Stimulated activated naive B cell treated with anti-CD40 and anti-IgM and Interleukin-4, amounts not matched to agents 10 μg/mL and 1 μg/mL and 100 μg/mL, for 72 hours (primary cell): Measurements from ENCODE around the gene PGAM4.
"Not testable (repeated sequence)": the region's sequence is repeated elsewhere in the genome, so short reads cannot be mapped to it uniquely, and the experiment has no call there.

Source experiments
- ATAC-seq, 2 donors: fragments of 150-1000 bp; cut with Tn5 transposase; replicated peaks; 2 replicates each; pipeline ENCODE4 v1.10.0; 2021; ENCODE audit warnings: moderate library complexity in 1 of 2
- DNase-seq: peaks from one replicate; pipeline ENCODE4 v3.0.0; 2021
- H3K27ac Mint-ChIP-seq: one replicate; pipeline ENCODE4 v1.8.0; 2022; ENCODE audit warnings: mild to moderate bottlenecking, mixed read lengths
- H3K27me3 Mint-ChIP-seq, 2 donors: one replicate each; pipeline ENCODE4 v1.8.0; 2022; ENCODE audit warnings: mixed read lengths in 2 of 2
- H3K36me3 Mint-ChIP-seq, 2 donors: one replicate each; pipeline ENCODE4 v1.8.0; 2022; ENCODE audit warnings: mixed read lengths in 2 of 2, mild to moderate bottlenecking in 1 of 2
- H3K4me1 Mint-ChIP-seq, 2 donors: one replicate each; pipeline ENCODE4 v1.8.0; 2022; ENCODE audit warnings: mixed read lengths in 2 of 2, mild to moderate bottlenecking in 1 of 2
- H3K4me3 Mint-ChIP-seq, 2 donors: one replicate each; pipeline ENCODE4 v1.8.0; 2022; ENCODE audit warnings: mild to moderate bottlenecking in 2 of 2, mixed read lengths in 2 of 2, moderate library complexity in 1 of 2
- H3K9me3 Mint-ChIP-seq, 2 donors: one replicate each; pipeline ENCODE4 v1.8.0; 2022; ENCODE audit warnings: mixed read lengths in 2 of 2, mild to moderate bottlenecking in 1 of 2

Gene PGAM4

GRCh38 chrX:77946571-77946970, 22.9 kb downstream of the PGAM4 start:
- Mint-ChIP-seq H3K27me3 (no peaks in the 10 kb centered on the region), H3K36me3 (peaks cover 5 to 8% of the 10 kb centered on the region in 2 donors), H3K4me3 (no peak overlapping the region), H3K27ac (no peak overlapping the region), H3K4me1 (peaks cover 0 to 5% of the 10 kb centered on the region in 2 donors), H3K9me3 (no peaks in the 10 kb centered on the region)
- no peak for ATAC-seq
- no peak for DNase-seq

DNA sequence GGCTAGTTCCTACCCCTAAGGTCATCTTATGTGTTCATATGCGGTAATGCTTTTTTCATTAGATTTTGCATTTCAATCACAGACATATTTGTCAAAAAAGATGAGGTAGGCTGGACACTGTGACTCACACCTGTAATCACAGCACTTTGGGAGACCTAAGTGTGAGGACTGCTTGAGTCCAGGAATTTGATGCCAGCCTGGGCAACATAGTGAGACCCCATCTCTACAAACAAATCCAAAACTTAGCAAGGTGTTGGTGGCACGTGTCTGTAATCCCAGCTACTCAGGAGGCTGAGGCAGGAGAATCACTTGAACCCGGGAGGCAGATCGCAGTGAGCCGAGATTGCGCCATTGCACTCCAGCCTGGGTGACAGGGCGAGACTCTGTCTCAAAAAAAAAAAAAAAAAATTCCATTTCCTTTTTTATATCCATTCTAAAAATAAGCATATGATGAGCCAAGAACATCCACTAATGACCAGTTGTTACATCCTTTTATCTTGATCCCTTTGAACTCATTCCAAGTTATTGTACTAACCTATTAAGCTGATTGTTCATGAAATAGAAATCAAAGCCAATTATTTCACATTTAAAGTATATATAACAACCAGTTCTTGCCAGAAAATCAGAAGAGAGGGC, 23.4 kb downstream of the PGAM4 start:
- ATAC-seq = no peak
- Mint-ChIP-seq H3K27me3 (no peaks in the 10 kb centered on the region), H3K9me3 (no peaks in the 10 kb centered on the region), H3K36me3 (peaks cover 5 to 8% of the 10 kb centered on the region in 2 donors), H3K27ac (no peak overlapping the region), H3K4me3 (no peak overlapping the region), H3K4me1 (peaks cover 0 to 5% of the 10 kb centered on the region in 2 donors)
- no peak for DNase-seq

- not testable (repeated sequence) for H3K9me3 Mint-ChIP-seq, H3K36me3 Mint-ChIP-seq, H3K27me3 Mint-ChIP-seq, H3K27ac Mint-ChIP-seq, ATAC-seq, H3K4me3 Mint-ChIP-seq, DNase-seq, H3K4me1 Mint-ChIP-seq
Measured at GRCh38 chrX:77945031-77945430, 24.4 kb downstream of the PGAM4 start.

GRCh38 chrX:77938083-77938680, 31.3 kb downstream of the PGAM4 start:
- Mint-ChIP-seq H3K27me3 (no peaks in the 10 kb centered on the region), H3K36me3 (no peaks in the 10 kb centered on the region), H3K4me1 (peaks cover 0 to 5% of the 10 kb centered on the region in 2 donors), H3K9me3 (no peaks in the 10 kb centered on the region), H3K4me3 (no peak overlapping the region), H3K27ac (no peak overlapping the region)
- DNase-seq = no peak
- ATAC-seq = no peak

DNA sequence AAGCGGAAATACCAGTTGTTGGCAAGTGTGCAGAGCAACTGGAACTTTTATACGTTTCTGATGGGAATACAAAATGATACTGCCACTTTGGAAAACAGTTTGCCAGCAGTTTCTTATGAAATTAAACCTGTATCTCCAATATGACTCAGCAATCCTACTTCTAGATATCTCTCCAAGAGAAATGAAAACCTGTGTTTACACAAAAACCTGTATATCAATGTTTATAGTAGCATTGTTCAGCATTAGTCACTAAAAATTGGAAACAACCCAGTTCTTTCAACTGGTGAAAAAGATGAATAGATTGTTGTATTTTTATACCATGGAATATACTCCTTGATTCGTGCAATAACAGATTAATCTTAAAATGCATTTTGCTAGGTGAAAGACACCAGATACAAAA, 32.1 kb downstream of the PGAM4 start:
- H3K27me3 Mint-ChIP-seq = no peaks in the 10 kb centered on the region
- no peaks in the 10 kb centered on the region for H3K36me3 Mint-ChIP-seq
- DNase-seq (no peak), ATAC-seq (no peak)
- no peak overlapping the region for H3K27ac Mint-ChIP-seq
- H3K4me3 Mint-ChIP-seq = no peak overlapping the region
- H3K4me1 Mint-ChIP-seq = peaks cover 0 to under 1% of the 10 kb centered on the region in 2 donors
- no peaks in the 10 kb centered on the region for H3K9me3 Mint-ChIP-seq

GRCh38 chrX:77936299-77936698, 33.1 kb downstream of the PGAM4 start:
- ATAC-seq (no peak), DNase-seq (no peak)
- Mint-ChIP-seq H3K27me3 (no peaks in the 10 kb centered on the region), H3K4me1 (no peaks in the 10 kb centered on the region), H3K4me3 (no peak overlapping the region), H3K9me3 (no peaks in the 10 kb centered on the region), H3K27ac (no peak overlapping the region), H3K36me3 (no peaks in the 10 kb centered on the region)

DNA sequence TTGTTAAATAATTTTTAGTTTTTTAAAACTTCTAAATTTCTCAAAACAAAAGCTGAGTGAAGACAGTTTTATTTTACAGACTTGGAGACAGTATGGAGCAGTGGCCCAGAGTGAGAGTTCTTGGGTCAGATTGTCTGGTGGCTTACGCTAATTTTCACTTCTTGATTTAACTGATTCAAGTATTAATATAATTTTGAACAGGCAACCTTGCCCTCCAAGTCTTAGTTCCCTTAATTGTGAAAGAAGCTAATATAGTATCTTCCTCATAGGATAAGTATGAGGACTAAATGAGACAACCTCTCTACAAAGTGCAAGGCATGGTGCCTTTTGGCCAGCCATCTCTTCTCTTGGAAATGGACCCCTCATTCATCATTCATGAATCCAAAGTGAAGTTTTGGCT, 33.6 kb downstream of the PGAM4 start:
- Mint-ChIP-seq H3K4me3 (no peak overlapping the region), H3K36me3 (no peaks in the 10 kb centered on the region), H3K27ac (no peak overlapping the region), H3K9me3 (no peaks in the 10 kb centered on the region), H3K27me3 (no peaks in the 10 kb centered on the region), H3K4me1 (no peaks in the 10 kb centered on the region)
- DNase-seq (no peak), ATAC-seq (no peak)

DNA sequence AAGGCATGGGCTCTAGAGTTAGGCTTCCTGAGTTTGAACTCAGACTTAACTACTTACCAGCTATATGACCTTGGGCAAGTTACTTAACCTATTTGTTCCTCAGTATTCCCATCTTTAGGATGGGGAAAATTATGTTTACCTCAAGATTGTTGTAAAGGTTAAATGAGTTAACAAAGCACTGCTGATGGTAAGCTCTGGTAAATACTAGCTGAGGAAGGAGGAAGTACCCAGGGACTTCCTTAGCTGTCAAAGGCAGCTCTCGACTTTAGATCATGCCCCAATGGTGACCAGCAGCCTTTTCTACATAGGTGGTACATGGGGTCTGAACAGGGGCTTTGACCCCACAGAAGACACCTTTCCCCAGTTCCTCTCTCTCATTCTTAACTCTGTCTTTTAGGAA, 38.9 kb downstream of the PGAM4 start:
- no peak for DNase-seq
- Mint-ChIP-seq H3K4me1 (peaks cover 0 to 3% of the 10 kb centered on the region in 2 donors), H3K9me3 (no peaks in the 10 kb centered on the region), H3K4me3 (no peak overlapping the region), H3K36me3 (no peaks in the 10 kb centered on the region), H3K27me3 (no peaks in the 10 kb centered on the region), H3K27ac (no peak overlapping the region)
- ATAC-seq = peak in 1 of 2 donors; percentile 46

GRCh38 chrX:77925764-77926163, 43.7 kb downstream of the PGAM4 start:
- no peak overlapping the region for H3K4me3 Mint-ChIP-seq

GRCh38 chrX:77924320-77924859, 45.0 kb downstream of the PGAM4 start:
- no peaks in the 10 kb centered on the region for H3K27me3 Mint-ChIP-seq
- no peak for ATAC-seq
- no peak for DNase-seq
- peaks cover 0 to 4% of the 10 kb centered on the region in 2 donors for H3K4me1 Mint-ChIP-seq
- no peak overlapping the region for H3K4me3 Mint-ChIP-seq
- peaks cover 2 to 3% of the 10 kb centered on the region in 2 donors for H3K9me3 Mint-ChIP-seq
- peaks cover 2 to 3% of the 10 kb centered on the region in 2 donors for H3K36me3 Mint-ChIP-seq
- no peak overlapping the region for H3K27ac Mint-ChIP-seq

More at GRCh38 chrX:77925764-77926163, 43.7 kb downstream of the PGAM4 start:
- no peak for ATAC-seq
- Mint-ChIP-seq H3K27ac (no peak overlapping the region), H3K9me3 (peaks cover 2 to 3% of the 10 kb centered on the region in 2 donors), H3K4me1 (peaks cover 3 to 4% of the 10 kb centered on the region in 2 donors), H3K36me3 (peaks cover 2 to 3% of the 10 kb centered on the region in 2 donors), H3K27me3 (no peaks in the 10 kb centered on the region)
- no peak for DNase-seq

- Mint-ChIP-seq H3K4me1 (peaks cover 3 to 4% of the 10 kb centered on the region in 2 donors), H3K9me3 (peaks cover 2 to 3% of the 10 kb centered on the region in 2 donors), H3K27ac (no peak overlapping the region), H3K36me3 (peaks cover 2 to 3% of the 10 kb centered on the region in 2 donors), H3K4me3 (no peak overlapping the region), H3K27me3 (no peaks in the 10 kb centered on the region)
- ATAC-seq (no peak), DNase-seq (no peak)
Measured at GRCh38 chrX:77922787-77923186, 46.7 kb downstream of the PGAM4 start.

- Mint-ChIP-seq H3K27ac (peak overlapping the region; percentile 11), H3K4me1 (peaks cover 11 to 16% of the 10 kb centered on the region in 2 donors)
- not testable (repeated sequence) for H3K27me3 Mint-ChIP-seq, H3K4me3 Mint-ChIP-seq, H3K9me3 Mint-ChIP-seq, DNase-seq, H3K36me3 Mint-ChIP-seq
- peak; percentile 22 to 44 for ATAC-seq
Measured at GRCh38 chrX:77919370-77919769, 50.1 kb downstream of the PGAM4 start.

GRCh38 chrX:77918568-77918967, 50.9 kb downstream of the PGAM4 start:
- Mint-ChIP-seq H3K27me3 (no peaks in the 10 kb centered on the region), H3K27ac (no peak overlapping the region), H3K4me3 (no peak overlapping the region), H3K9me3 (peaks cover 2 to 3% of the 10 kb centered on the region in 2 donors), H3K4me1 (peaks cover 11 to 16% of the 10 kb centered on the region in 2 donors), H3K36me3 (peaks cover 2 to 3% of the 10 kb centered on the region in 2 donors)
- ATAC-seq = no peak
- DNase-seq = no peak
